Femur (tissue), 1 donor: Measurements from ENCODE around the gene MXD1.
"Not testable (repeated sequence)": the region's sequence is repeated elsewhere in the genome, so short reads cannot be mapped to it uniquely, and the experiment has no call there.

Source experiments
- DNase-seq: peaks from one replicate; pipeline ENCODE4 v3.0.0-alpha.2; 2017

MXD1 gene

DNA sequence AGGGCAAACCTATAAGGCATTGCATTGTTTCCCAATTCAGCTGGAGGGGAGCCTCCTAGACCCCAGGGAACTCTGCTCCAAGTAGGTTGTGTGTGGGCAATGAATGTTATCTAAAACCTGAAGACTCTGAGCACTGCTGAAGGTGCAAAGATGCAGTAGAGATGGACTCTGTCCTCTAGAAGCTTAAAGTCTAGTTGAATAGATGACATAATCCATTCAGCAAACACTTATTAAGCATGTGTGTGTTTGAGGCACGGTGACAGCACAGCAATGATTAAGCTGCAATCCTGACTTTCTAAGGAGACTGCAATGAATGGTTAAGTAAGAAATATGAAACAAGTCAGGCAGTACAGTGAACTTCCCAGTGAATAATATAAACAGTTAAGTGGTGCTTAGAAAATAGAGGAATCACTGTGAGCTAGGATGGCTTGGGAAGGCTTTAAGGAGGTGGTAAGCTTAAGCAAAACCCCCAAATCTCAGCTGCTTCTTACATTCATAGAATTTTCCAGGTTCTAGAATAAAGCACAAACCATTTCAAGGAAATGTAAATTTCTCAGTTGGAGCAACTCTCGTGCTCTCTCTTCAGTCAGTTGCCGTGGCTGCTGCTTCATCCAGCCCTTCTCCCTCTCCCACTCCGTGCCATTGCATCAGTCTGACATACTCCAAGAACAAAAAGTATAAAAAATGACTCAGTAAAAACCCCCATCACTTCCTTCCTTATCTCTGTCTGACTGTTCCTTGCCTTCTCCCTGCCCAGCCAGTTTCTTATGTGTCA, 19.1 kb downstream of the MXD1 start:
- DNase-seq: no peak

DNA sequence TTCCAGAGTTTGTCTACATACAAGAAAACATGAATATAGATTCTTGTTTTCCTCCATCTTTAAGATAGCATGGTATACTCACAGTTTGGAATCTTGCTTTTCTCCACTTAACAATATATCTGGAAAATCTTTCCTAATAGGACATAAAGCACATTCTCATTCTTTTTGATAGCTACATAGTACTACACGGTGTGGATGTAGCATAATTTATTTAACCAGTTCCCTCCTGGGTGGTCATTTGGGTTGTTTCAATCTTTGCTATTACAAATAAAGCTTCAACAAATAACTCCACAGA, 19.7 kb downstream of the MXD1 start:
- no peak for DNase-seq

DNA sequence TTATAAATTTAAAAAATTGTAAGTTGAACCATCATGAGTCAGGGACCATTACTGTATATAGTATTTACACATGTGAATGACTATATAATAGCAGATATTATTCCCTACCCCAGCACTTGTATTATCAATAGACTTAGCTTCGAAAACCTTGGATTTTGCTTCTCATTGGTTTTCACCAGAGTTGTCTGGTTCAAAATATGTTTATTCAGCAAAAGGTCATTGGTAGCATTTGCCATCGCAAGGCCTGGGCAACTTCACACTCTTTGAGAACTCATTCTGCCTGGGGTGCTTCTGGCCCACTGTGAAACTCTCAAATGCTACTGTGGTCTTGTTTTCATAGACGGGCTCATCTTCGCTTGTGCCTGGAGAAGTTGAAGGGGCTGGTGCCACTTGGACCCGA, 20.1 kb downstream of the MXD1 start:
- DNase-seq: no peak

DNA sequence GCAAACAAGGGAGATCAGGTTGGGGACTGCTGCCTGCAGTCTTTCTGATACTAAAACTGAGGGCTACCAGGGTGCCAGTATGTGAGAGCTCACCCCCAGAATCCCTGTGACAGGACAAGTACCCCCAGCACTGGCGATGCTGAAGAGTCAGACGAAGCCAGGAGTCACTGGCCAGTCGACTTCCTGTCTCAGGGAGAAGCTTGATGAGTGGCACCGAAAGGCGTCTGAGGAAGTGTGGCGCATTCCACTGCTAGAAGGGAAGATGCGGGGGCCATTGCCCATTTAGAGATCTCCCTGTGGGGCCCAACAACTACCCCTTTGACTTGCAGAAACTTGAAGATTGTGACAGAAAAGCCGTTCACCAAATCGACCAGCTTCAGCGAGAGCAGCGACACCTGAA, 22.0 kb downstream of the MXD1 start:
- no peak for DNase-seq

DNA sequence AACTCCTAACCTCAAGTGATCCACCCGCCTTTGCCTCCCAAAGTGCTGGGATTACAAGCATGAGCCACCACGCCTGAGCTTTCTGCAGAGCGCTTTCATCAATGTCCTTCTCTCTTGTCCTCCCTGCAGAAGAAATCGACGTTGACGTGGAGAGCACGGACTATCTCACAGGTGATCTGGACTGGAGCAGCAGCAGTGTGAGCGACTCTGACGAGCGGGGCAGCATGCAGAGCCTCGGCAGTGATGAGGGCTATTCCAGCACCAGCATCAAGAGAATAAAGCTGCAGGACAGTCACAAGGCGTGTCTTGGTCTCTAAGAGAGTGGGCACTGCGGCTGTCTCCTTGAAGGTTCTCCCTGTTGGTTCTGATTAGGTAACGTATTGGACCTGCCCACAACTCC, 23.1 kb downstream of the MXD1 start:
- no peak for DNase-seq

DNA sequence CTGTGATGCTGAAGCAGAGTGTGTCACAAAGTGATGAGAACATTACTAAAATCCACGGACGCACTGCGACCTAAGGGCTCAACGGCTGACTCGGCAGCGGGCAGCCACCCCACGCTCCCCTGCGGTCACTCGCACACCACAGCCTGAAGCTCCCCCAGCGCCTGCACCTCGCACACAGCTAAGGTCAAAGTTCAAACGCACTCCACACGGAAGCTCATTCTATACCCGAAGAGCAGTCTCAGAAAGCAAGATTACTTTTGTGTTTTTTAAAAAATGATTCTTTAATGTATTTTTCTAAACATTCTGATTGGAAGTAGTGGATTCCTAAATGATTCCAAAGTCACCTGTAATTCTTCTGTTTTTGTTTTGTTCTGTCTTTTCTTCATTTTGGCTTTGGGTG, 24.8 kb downstream of the MXD1 start:
- no peak for DNase-seq

DNA sequence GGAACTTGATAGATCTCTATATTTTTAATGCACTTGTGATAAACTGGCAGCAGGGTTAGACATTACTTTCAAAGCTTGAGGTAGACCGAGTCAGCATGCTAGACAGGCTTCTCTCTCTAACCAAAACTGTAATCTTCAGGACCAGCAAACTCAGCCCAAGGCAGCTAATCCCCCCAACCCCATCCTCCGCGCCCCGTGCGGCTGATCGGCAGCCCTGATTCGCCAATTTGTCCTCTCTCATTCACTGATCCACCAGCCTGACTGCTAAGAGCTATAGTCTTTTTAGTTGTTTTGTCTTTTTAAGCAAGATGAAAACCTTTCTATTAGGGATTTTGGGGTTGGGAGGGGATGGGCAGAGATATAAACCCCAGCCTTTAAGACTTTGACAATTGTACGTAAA, 25.8 kb downstream of the MXD1 start:
- DNase-seq: no peak

DNA sequence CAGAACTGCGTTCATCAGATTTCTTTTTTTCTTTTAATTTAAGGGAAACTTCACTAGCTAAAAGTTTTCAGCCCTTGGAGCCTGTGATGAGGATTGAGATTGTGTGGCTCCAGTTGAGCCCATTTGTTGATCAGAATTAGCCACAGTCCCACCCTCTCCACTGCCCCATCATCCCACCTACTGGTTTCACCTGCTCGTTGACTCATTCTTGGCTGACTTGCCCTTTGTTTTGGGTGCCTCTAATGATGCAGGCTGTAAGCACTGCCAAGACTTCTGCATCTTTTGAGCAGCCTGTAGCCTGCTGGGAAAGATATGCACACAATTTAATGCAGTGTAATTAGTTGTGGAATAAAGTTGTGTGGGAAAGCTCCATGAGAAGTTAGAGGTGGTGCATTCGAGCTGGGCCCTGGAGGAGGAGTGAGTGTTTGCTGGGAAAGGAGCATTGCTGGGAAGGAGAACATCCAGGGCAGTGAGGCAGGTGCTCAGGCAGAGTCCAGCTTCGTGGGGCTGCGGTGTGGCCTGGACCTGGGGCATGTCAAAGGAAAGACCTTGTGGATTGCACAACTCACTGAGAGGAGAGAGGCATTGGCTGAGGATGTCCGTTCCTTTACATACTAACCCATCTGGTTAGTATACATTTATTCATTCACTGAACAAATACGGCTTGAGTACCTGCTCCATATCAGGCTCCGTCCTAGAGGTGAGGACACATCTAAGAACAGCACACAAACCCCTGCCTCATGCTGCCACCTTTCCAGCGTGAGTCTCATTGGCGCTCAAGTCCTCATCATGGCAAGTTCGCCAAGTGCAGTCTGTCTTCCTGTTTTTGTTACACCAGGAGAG, 28.3 kb downstream of the MXD1 start:
- DNase-seq: no peak

DNA sequence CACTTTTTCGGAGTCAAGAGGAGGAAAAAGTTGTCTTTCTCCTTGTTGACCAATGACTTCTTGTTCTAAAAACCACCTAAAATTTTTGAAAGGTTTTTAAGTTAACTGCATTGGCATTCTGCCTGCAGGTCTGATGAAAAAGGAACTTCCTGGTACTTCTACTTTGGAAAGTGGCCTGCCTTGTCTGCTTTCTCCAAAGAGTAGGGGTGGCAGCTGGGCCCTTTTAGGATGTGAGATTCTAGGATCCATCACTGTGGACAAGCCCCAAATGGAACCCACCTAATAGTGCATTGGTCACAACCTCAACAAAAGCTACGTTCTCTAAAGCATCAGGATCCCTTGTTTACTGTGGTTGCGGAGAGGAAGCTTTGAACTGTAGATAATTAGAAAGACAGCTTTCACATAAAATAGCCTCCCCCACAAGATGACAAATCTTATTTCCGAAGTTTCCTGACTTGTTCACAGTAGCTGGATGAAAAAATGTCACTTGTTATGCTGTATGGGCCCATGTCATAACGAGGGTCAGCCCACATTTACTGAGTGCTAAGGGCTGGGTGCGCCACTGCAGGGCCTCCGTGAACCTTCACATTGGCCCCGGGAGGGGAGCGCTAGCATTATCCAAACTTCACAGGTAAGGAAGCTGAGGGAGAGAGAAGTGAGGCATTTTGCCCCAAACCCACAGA, 29.1 kb downstream of the MXD1 start:
- no peak for DNase-seq

DNA sequence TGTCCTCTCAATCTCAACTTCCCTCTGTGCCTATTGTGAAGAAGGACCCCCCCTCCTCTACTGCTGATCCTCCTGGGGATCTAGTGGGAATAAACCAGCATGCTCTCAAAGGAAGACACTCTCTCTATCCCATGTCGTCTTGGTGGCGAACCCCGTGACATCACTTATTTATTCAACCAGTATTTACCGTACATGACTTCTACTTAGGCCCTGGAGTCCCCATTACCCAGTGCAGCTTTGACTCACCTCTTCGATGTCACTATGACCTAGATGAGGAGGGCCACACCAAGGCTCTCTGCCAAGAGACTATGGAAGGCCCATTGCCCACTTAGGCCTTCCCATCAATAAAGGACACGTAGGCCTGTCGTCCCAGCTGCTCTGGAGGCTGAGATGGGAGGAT, 29.8 kb downstream of the MXD1 start:
- no peak for DNase-seq

DNA sequence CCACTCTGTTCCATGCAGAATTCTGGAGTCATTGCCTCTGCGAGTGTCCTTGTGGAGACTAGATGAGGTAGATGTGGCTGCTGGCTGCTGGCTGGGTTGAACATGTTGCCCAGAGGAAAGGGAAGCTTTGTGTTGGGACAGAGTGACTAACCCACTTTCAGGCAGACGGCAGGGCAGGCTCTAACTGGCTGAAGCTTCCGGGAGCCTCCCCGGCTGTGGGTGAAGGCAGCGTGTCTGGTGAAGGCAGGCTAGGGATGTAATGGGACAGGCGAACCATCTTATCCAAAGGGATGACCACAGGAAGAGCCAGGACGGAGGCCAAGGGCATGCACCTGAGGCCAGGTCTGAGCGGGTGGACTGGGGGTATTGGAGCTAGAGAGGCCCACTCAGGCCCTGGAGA, 30.5 kb downstream of the MXD1 start:
- no peak for DNase-seq

DNA sequence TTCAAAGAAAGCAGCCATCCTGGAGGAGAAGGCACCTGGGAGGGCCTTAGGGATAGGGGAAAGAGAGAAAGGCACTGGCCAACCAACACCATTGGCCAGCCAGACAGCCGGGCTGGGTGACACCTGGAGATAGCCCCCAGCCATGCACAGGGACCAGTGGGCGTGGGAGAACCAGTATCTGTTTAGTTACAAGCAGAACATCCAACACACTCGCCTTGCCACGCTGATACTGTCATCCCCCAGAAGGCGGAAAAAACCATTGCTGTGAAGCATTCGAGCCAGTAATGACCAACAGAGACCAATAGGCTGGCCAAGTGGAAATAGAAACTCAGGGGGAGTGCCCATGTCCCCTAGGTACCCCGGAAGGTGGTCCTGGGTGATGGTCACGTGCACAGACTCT, 31.0 kb downstream of the MXD1 start:
- DNase-seq: no peak

DNA sequence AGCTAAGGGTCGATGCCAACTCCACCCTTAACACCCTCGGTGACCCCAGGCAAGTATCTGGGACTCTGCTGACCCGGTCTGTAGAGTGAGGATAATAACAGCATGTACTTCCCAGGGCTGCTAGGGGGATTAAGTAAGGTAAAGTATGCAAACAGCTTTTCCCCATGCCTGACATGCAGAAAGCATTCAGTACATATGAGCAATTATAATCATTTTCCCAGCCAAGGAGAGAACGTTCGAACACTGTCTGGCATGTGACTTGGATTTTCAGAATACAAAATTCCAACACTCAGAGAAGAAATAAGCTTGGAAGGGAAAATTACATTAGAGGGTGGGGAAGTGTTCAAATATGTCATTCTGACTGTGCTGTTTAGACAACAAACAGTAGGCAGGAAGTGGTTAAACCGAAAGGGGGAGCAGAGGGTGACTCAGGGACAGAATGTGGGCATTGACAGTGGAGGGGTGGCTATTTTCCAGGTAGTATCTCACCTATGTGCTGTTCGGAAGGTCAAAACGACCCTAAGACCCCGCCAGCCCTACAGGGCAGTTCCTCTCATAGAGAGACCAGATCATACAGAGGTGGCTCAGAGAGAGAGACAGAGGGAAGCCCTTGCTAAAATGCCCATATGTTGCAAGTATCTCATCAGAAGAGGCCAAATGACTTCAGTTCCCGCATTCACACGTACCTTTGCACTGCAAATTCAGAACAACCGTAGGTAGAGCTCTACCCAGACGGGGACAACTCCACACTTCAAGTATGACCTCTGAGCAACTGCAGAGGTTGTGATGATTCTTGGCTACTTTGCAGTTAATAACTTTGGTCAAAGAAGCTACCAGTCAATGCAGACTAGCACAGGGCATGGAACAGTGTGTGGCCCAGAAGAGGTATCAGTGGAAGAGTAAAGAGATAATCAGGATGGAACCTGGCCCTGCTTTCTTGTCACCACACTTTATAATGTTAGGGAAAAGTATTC, 31.7 kb downstream of the MXD1 start:
- no peak for DNase-seq

DNA sequence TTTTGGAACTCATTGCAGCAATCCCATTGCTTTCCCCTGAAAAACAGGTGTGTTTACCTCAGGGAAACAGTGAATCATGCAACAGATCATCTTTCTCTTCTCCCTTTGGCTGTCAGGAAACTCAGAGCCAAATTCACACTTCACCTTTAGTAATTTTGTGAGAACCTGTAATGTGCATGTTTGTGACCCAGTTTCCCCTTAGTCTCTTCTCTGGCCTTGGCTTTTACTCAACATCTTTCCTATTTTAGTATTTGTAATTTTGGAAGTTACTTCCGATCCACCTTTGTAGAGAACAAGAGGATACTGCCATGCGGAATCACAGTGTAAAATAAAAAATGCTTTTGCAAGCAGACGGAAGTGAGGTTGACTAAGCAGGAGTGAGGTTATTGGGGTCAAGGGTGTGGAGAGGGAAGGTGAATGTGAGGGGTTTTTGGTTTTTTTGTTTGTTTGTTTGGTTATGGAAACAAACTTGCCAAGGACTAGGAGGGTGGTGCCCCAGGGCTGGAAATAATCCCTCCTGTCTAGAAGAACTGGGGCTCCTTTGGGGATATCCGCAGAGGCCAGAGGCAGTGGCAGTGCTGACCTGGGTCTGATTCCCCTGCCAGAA, 32.5 kb downstream of the MXD1 start:
- no peak for DNase-seq

DNA sequence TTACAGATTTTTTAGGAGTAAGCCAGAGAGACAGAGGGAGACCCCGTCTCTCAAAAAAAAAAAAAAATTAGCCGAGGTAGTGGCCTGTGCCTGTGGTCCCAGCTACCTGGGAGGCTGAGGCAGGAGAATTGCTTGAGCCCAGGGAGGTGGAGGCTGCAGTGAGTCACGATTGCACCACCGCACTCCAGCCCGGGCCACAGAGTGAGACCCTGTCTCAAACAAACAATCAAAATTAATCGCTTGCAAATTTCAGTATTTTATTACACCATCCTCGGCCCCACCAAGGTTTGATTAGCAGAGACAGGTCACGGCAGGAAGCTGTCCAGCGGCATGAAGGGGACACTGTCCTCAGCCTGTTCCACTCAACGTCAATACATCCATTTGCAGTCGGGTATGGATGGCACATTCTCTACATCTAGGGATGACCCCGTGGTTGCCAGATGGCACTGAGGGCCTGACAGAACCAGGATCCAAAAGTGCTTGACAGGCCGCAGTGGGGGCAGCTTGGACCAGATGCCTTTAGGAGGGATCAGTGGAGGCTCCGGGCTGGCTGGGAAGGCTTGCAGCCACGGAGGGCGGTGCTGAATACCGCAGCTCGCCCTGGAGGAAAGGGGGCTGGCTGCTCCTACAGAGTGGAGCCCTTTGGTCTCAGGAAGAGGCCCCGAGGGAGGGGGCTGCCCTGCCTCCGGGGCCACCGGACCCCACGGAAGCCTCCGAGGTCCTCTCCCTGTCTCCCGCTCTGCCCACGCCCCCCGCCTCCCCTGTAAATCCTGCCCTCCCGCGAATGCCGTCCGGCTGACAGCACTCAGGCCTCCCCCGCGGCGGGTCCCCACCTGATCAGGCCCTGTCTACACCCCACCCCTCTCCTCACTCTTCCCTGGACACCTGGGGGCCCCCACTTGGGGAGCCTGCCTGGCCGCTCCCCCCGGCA, 33.4 kb downstream of the MXD1 start:
- DNase-seq: no peak

DNA sequence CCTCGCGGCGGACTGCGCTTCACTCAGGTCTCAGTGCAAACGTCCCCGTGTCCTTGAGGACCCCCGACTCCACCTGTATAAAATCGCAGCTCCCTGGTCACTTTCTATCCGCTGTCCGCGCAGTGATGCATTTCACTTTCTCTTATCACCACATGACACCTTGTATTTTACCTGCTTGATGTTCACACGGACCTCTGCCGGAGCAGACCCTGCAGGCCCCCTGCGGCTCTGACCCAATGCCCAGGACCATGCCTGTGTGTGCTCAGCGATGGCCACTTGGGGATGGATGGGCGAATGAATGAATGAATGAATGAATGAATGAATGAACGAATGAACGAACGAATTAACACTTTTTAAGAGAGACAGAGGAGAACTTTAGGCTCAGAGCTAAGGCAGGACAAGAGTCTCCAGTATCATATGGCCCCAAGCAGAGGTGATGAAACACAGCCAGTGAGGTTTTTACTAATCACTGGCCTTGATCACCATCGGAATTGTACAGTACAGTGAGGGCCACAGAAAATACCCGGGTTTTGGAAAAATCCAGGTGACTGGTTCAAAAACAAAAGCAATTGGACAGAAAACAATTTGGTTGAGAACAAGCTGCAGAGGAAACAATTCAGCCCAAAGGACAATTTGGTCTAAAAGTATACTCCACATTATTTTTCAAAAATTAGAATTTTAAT, 34.2 kb downstream of the MXD1 start:
- no peak for DNase-seq

DNA sequence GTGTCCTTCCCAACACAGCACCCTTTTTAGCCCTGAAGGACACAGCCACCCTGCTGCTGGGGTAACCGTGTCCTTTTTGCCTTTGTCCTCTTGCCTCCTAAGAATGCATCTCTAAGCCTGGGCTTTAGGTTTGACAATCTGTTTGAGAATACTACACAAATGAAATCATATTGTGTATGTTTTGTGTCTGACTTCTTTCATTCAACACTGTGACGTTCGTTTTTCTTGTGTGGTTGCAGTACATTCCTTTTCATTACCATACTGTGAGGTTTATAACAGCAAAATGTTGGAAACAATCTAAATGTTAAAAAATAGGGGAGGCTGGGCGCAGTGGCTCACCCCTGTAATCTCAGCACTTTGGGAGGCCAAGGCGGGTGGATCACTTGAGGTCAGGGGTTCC, 35.3 kb downstream of the MXD1 start:
- no peak for DNase-seq

DNA sequence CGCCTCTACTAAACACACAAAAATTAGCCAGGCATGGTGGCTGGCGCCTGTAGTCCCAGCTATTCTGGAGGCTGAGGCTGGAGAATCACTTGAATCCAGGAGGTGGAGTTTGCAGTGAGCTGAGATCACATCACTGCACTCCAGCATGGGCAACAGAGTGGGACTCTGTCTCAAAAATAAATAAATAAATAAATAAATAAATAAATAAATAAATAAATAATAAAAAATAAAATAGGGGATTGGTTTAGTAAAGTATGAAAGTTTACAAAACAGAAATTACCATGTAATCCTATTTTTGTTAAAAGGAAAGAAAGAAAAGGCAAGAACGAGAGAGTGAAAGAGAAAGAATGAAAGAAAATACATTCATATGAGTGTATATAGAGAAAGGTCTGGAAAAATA, 35.8 kb downstream of the MXD1 start:
- DNase-seq: not testable (repeated sequence)

DNA sequence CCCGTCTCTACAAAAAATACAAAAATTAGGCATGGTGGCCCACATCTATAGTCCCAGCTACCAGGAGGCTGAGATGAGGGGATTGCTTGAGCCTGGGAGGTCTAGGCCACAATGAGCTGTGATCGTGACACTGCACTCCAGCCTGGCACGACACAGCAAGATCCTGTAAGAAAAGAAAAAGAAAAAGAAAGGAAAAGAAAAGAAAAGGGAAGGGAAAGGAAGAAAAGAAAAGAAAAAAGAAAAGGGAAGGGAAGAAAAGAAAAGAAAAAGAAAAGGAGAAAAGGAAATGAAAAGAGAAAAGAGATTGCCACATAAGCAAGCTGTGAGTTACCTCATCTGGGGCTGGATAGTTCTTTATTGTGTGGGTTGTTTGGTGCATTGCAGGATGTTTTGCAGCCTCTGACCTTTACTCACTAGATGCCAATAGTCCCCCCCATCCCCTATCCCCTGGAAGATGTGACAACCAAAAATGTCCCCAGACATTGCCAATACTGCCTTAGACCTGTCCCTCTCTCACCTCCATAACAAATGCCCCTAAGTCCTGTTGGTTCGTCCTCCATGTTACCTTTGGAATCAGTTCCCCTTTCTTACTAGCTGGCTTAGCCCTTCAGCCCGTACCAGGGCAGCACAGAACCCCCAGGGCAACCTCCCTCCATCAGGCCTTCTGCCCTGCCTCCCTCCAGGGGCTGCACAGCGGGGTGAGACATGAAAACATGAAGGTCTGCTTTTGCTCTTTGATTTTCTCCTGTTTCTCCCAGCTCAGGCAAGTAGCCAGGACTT, 37.6 kb downstream of the MXD1 start:
- no peak for DNase-seq

DNA sequence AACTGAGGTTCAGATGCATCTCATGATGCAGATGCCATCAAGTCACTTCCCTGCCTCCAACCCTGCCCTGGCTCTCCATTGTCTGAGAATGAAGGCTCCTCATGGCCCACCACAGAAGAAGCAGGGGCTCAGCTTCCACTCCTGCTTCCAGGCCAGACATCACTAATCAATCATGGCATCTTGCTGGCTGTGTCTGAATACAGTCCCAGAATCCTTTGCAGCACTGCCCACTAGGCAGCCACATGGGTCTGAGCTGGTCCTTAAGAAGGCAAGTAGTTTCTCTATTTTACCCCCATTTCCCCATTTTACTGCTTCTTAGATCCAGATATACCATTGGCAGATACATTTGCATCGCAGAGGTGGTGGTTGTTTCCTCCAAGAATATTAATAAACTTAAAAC, 39.2 kb downstream of the MXD1 start:
- no peak for DNase-seq
